HG03045 (cell line): ENCODE results near the gene EID2B.
A peak's percentile ranks its signal among the peaks of the same experiment; 100 is the strongest.

ENCODE experiments used
- ATAC-seq: cut with Tn5 transposase; IDR thresholded peaks from one replicate; pipeline ENCODE4 v1.9.1; 2021; ENCODE audit warnings: mild to moderate bottlenecking, moderate library complexity; ENCODE audit not compliant: unreplicated experiment

Gene EID2B

DNA sequence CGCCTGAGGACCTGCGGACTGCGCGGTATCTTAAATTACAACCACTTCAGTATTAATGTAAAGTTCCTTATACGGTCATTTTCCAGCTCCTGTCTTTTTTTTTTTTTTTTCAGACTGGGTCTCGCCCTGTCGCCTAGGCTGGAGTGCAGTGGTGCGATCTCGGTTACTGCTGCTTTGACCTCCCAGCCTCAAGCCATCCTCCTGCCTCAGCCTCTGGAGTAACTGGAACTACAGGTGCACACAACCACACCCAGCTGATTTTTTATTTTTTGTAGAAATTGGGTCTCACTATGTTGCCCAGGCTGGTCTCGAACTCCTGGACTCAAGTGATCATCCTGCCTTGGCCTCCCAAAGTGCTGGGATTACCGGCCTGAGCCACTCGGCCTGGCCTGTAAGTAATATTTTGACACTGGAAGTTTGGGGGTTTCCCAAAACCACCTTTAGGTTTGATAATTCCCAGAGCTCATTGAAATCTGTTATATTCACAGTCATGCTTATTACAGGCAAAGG lies 406 bp upstream of the EID2B start:
- ATAC-seq: peak; percentile 4

DNA sequence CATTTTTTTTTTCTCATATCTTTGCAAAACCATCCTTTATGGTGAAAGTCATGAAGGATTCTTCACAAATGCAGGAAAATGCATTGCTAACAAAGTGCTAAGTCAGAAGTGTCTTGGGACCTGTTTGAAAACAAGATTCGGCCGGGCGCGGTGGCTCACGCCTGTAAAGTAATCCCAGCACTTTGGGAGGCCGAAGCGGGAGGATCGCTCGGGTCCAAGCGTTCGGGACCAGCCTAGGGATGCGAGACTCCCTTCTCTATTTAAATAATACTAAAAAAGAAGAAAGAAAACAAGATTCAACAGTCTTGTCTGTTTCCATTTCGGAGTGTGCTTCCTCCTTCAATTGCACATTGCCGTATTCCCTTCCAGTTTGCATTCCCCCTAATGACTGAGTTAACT lies 819 bp downstream of the EID2B start:
- ATAC-seq: no peak

DNA sequence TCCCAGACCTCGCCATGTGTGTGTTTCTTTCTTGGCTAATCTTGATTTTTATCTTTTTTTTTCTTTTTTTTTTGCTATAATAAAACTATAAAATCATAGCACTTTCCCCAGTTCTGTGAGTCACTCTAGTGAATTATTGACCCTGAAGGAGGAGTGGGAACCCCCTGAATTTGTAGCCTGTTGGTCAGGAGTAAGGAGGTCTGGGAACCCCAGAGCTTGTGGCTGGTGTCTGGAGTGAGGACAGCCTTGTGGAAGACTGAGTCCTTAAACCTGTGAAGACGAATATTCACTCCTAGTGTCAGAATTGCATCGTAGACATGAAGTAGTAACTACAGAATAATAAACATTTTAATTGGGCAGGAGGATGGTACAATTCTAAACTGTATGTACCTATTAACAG lies 7.4 kb downstream of the EID2B start:
- no peak for ATAC-seq

DNA sequence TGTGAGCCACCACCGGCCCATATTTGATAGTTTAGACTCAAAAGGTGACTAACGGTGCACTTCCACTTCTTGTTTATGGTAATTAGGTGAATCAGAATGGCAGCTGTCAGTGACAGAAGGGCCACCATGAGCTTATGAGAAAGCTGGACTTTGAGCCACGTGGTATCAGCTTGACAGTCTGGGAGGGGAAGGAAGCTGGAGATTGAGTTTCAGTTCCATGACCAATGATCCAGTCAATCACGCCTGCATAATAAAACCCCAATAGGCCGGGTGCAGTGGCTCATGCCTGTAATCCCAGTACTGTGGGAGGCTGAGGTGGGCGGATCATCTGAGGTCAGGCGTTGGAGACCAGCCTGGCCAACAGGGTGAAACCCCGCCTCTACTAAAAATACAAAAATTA lies 8.2 kb downstream of the EID2B start:
- no peak for ATAC-seq

DNA sequence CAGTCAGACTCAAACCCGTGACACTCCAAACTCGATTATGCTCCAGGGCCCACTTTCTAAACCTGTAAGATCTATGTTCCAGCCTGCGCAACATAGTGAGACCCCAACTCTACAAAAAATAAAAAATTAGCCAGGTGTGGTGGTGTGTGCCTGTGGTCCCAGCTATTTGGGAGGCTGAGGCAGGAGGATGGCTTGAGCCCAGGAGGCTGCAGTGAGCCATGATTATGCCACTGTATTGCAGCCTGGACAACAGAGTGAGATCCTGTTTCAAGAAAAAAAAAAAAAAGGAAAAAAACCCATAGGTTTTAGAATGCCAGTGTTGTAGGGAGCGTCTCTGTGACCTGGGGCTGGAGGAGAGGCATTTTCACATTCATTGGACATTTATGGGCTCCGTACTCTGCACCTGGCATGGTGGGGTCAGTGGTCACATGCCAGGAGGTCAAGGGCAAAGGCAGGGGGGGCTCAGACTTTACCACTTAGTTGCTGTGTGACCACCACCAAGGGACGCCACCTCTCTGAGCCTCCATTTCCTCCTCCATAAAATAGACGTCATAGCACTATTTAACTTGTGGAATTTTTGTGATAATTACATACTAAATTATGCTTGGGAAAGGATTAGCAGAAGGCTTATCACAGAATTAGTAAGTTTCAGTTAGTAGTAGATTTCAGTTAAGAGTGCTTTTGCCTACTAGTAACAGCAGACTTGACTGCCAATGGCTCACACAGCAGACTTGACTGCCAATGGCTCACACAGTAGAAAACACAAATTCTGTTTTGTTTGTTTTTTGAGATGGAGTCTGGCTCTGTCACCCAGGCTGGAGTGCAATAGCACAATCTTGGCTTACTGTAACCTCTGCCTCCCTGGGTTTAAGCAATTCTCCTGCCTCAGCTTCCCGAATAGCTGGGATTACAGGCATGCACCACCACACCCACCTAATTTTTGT lies 11.8 kb downstream of the EID2B start:
- ATAC-seq: no peak

DNA sequence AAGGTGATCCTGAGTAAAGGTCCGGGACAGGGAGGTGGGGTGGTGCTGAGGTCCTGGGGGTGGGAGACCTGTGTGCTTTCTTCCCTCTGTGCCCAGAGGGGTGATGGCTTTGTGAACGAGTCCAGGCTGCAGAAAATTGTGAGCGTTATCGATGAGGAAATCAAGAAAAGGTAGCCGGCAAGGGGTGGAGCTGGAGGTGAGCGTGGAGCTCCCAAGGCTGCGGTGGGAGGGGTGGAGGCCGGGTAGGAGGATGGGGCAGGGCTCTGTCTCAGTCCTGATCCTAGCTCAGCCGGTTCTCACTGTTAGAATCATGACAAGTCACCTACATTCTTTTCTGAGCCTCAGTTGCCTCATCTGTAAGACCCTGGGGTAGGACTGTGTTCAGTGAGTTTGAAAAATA lies 13.7 kb downstream of the EID2B start:
- no peak for ATAC-seq

DNA sequence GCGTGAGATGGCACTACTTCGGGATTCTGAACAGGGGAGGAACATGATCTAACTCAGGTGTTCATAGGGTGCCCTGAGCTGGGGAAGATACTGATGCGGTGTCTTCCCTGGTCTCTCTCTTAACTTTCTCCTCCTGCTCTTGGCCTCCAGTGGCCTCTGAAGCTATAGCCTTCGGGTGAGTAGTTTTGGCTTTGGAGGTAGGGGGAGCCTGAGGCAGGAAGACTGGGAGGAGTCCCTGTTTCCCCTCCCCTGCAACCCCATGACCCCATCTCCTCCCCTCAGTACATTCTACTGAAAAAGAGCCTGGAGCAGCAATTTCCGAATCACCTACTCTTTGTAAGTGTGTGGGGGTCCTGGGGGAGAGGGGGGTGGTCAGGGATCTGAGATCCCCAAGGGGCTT lies 14.2 kb downstream of the EID2B start:
- ATAC-seq: no peak

DNA sequence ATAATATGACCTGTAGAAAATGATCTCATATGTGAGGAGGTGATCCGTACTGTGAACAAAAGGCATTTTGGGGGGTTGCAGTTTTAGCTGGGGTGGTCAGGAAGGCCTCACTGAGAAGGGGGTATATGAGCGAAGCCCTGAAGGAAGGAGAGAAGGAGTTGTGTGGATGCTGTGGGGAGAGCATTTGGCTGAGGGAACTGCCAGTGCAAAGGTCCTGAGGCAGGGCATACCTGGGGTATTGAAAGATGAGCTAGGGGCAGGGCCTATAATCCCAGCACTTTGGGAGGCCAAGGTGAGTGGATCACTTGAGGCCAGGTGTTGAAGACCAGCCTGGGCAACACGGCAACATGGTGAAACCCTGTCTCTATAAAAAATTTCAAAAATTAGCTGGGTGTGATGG lies 15.2 kb downstream of the EID2B start:
- no peak for ATAC-seq

DNA sequence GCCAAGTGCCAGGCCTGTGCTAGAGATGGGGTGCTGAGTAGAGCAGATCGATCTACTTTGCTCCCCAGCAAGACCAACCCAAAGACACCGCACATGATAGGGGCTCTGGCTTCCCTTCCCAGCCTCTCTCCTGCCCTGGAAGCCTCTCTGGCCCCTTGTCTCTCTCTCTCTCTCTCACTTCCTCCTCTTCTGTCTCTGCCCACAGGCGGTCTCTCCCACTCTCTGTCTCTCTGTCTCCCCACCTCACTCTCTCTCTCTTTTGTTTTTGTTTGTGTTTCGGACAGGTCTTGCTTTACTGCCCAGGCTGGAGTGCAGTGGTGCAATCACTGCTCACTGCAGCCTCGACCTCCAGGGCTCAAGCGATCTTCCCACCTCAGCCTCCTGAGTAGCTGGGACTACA lies 16.4 kb downstream of the EID2B start:
- ATAC-seq: no peak

DNA sequence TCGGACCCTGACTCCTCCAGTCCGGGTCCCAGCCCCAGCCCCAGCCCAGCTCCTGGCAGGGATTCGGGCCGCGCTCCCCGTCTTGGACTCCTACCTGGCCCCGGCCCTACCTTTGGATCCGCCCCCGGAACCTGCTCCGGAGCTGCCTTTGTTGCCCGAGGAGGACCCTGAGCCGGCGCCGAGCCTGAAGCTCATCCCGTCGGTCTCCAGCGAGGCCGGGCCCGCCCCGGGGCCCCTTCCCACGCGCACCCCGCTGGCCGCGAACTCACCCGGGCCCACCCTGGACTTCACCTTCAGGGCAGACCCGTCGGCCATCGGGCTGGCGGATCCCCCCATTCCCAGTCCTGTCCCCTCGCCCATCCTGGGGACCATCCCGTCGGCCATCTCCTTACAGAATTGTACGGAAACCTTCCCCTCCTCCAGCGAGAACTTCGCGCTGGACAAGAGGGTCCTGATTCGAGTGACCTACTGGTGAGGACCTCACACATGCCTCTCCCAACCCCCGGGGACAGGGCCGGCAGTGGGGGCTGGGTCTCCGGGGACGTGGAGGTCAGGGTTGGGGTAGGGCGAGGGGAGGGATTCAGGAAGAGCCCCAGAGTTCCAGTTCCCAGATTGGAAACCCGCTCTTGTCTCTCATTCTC lies 17.0 kb downstream of the EID2B start:
- ATAC-seq: no peak

DNA sequence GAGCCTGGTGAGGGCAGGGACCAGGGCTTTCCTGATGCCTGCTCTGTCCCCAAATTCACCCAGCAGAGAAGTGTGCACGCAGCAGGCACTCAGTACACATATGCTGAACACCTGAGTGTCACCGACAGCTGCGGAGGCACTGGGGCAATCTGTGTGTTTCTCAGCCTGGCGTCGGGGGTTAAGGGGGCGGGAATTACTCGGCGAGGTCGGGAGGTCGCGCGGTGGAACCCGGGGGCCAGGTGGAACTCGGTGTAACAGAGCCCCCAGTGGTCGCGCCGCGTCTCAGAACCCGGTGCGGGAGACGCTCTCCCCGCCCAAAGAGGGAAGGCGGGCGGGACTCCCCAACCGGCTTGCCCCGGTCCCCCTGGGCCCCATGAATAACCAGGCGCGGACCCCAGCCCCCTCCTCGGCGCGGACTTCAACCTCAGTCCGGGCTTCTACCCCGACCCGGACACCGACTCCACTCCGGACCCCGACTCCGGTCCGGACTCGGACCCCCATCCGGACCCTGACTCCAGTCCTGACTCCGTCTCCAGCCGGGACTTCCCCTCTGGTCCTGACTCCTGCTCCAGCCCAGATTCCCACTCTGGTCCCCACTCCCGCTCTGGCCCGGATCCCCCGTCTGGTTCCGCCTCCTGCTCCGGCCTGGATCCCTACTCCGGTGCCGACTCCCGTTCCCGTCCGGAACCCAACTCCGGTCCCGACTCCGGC lies 17.7 kb downstream of the EID2B start, which contains the start of gene SELENOV:
TSS of gene SELENOV (plus strand) at position 300 of the 711 bp plus-strand sequence. CDS start at position 374, 74 bp downstream.
- ATAC-seq: no peak

DNA sequence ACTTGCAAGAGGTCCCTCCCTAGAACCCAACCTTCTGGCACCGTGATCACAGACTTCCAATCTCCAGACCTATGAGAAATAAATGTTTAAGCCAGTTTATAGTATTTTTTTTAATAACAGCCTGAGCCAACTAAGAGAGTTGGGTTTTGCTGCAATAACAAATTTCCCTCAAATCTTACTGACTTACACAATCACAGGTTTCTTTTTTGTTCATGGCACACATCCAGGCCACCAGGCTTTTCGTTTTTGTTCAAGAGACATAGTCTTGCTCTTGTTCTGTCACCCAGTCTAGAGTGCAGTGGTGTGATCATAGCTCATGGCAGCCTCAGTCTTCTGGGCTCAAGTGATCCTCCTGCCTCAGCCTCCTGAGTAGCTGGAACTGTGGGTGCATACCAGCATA lies 19.7 kb downstream of the EID2B start:
- ATAC-seq: no peak

DNA sequence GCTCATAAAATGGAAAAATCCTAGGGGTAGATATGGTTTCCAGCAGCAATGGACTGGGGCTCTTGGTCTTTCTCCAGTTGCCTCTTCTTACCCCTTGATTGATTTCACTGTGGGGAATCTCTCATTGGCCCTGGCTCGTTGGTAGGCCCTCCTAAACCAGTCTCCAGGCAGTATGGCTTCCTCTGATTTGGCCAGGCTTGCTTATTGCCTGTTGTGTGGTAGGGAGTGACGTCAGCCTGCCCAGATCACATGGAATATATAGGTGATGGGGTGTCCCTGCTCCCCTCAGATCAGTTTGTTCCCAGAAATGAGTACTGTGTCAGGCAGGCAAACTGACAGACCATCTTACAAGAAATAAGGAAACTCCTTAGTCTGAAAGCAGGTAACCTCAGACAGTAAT lies 23.4 kb downstream of the EID2B start:
- no peak for ATAC-seq

DNA sequence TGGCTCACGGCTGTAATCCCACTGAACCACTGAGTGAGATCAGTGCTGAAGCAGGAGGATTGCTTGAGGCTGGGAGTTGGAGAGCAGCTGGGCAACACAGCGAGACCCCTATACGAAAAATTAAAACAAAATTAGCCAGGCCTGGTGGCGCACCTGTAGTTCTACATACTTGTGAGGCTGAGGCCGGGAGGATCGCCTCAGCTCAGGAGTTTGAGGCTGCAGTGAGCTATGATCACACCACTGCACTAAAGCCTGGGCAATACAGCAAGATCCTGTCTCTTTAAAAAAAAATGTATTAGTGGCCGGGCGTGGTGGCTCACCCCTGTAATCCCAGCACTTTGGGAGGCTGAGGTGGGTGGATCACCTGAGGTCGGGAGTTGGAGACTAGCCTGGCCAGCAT lies 24.0 kb downstream of the EID2B start:
- ATAC-seq: no peak

DNA sequence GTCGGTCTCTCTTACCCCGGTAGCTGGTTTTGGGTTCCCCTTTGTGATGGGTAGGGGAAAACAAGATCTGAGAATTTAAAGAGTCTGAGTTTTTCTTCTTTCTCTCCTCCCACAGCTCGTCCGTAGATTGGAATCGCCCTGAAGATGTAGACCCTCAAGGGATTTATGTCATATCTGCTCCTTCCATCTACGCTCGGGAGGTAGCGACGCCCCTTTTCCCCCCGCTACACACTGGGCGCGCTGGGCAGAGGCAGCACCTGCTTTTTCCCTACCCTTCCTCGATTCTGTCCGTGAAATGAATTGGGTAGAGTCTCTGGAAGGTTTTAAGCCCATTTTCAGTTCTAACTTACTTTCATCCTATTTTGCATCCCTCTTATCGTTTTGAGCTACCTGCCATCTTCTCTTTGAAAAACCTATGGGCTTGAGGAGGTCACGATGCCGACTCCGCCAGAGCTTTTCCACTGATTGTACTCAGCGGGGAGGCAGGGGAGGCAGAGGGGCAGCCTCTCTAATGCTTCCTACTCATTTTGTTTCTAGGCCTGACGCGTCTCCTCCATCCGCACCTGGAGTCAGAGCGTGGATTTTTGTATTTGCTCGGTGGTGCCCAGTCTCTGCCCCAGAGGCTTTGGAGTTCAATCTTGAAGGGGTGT lies 24.8 kb downstream of the EID2B start:
- ATAC-seq: no peak

DNA sequence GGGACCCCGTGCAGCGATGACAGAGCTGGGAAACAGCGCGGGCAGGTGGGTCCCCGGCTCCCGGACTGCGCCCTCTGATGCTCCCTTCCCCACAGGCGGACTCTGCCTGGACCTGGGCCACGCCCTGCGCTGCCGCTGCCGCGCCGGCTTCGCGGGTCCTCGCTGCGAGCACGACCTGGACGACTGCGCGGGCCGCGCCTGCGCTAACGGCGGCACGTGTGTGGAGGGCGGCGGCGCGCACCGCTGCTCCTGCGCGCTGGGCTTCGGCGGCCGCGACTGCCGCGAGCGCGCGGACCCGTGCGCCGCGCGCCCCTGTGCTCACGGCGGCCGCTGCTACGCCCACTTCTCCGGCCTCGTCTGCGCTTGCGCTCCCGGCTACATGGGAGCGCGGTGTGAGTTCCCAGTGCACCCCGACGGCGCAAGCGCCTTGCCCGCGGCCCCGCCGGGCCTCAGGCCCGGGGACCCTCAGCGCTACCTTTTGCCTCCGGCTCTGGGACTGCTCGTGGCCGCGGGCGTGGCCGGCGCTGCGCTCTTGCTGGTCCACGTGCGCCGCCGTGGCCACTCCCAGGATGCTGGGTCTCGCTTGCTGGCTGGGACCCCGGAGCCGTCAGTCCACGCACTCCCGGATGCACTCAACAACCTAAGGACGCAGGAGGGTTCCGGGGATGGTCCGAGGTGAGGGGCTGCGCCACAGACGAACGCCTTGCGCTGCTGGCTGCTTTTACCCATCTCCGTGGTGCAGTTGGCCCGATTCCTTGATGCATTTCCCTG lies 25.5 kb downstream of the EID2B start:
- no peak for ATAC-seq

DNA sequence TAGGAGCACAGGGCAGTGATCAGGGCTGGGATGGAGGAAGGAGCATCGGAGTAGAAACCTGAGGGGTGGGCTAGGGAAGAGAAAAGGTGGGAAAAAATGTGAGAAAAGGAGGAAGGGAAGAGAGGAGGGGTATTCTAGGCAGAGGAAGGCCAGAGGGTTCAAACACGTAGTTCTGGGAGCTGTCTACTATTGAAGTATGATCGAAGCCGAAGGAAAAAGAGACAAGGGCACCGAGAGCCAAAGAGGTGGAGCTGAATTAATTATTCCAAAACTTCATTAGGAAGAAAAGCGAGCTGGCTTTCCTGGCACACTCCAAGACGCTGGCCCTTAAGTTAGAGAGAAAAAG lies 26.1 kb downstream of the EID2B start:
- no peak for ATAC-seq

DNA sequence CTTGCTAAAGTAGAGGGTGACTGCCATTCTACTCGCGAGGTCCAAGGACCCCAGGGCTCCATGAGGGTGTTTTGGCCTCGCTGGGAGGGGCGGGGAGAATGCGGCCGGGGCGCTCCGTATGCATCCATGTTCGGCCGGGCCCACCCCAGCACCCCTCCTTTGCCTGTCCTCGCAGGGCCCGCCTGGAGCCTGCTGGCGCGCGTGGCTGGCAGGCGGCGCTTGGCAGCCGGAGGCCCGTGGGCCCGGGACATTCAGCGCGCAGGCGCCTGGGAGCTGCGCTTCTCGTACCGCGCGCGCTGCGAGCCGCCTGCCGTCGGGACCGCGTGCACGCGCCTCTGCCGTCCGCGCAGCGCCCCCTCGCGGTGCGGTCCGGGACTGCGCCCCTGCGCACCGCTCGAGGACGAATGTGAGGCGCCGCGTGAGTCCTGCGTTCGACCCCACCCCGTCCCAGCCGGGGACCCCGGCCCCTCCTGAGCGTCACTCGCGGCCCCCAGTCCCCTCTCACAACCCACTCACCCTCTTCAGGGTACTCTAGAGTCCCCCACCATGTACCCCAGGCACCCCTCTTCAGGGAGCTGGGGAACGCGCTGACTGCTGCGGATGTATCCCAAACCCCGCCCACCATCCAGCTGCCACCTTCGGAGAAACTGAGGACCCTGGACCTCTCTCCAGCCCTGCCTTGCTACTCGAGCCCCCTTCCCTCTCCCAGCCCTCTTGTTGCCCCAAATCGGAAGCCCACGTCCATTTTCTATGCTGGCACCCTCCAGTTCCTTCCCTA lies 29.8 kb downstream of the EID2B start:
- ATAC-seq: no peak

DNA sequence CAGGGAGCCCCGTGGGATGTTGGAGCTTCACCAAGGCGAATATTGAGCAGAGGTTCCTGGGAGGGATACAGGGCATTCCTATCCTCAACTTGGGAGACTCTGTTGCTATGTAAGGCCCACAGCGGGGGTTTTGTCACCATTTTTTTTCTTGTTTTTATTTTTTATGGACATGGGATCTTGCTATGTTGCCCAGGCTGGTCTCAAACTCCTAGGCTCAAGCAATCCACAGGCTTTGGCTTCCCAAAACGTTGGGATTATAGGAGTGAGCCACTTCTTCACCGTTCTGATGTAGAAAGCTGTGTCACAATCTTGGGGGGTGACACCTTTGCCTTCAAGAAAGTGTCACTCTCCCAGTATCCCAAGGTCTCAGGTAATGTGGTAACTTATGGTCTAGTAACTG lies 31.3 kb downstream of the EID2B start:
- ATAC-seq: no peak

DNA sequence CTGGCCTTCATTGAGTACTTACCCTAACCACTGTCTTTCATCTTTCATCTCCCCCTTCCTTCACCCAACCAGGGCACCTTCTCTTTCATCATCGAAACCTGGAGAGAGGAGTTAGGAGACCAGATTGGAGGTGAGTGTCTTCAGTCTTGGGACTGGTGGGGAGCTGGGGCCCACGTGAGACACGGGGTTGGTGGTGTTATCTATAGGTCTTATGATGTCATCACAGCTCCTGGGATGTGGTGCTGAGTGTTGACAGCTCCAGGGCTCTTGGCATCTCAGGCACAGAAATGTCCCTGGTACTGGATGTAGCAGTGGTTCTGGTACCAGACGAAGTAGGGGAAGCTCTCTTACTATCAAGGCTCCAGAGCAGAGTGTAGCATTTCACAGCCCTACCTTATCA lies 32.1 kb downstream of the EID2B start:
- no peak for ATAC-seq
